NOMO-1 (cell line): Measurements from ENCODE around the gene NBPF9.
"Not testable (repeated sequence)": the region's sequence is repeated elsewhere in the genome, so short reads cannot be mapped to it uniquely, and the experiment has no call there.

Experiments used
- DNase-seq, 2 experiments: peaks; one replicate each; lab custom pipeline; 2025; ENCODE audit not compliant: unreplicated experiment in 2 of 2; lab: John Stamatoyannopoulos, UW

Gene NBPF9

GRCh38 chr1:149016626-149017025 lies 86.7 kb downstream of the NBPF9 start:
- DNase-seq, result not testable (repeated sequence)

DNA sequence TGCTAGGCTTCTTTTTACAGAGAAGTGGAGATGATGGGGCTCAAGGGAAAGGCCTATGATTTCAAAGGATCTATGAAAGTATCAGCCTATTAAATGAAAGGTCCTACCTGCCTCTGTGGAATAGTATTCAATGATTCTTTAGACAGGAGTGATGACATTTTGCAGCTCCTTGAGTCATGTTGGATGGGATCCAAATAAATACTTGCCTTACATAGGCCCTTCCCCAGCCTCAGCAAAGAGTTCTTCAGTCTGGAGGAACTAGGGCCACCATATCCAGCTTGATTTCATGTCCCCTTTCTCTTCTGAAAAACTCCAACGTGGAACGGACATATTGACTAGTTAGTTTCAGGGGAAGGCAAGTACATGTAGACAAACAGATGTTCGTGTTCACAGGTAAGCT lies 87.8 kb downstream of the NBPF9 start:
- DNase-seq, result not testable (repeated sequence)

GRCh38 chr1:149013513-149013912 lies 89.8 kb downstream of the NBPF9 start:
- DNase-seq, result not testable (repeated sequence)

GRCh38 chr1:149012599-149012998 lies 90.8 kb downstream of the NBPF9 start:
- DNase-seq, result not testable (repeated sequence)

- DNase-seq, result not testable (repeated sequence)
Observed at GRCh38 chr1:149009761-149010160, 93.6 kb downstream of the NBPF9 start.

- DNase-seq, result not testable (repeated sequence)
Observed at GRCh38 chr1:149008769-149009168, 94.6 kb downstream of the NBPF9 start.

- DNase-seq, result not testable (repeated sequence)
Observed at GRCh38 chr1:149008326-149008725, 95.0 kb downstream of the NBPF9 start.
